Right lung (tissue), 5 donors: Measurements from ENCODE around the gene EYS. TPM values are rescaled to one million over a fixed set of nuclear protein-coding genes. Genes with fewer than 3 reads are reported as not detected.
"Not testable (repeated sequence)": the region's sequence is repeated elsewhere in the genome, so short reads cannot be mapped to it uniquely, and the experiment has no call there.

Experiments
- DNase-seq, 2 donors: peaks; one replicate each; pipeline ENCODE4 v3.0.0-alpha.2; 2013
- polyA plus RNA-seq, 5 donors: library from polyadenylated mRNA; unstranded; fragments of 120-200 nt; gene quantifications; one replicate each; pipeline versions ENCODE4 v1.2.1 to v1.2.3, GENCODE V29; 2013; ENCODE audit warnings: inconsistent platforms in 1 of 5, low replicate concordance in 1 of 5; ENCODE audit not compliant: insufficient read length in 5 of 5, insufficient read depth in 1 of 5

EYS gene
- polyA plus RNA-seq, 5 donors: 0.28 to 0.72 (median 0.54) TPM

- no peak for DNase-seq
Observed at GRCh38 chr6:63744810-63745209, 1962.2 kb downstream of the EYS start.

- DNase-seq: no peak
Observed at GRCh38 chr6:63743691-63744090, 1963.3 kb downstream of the EYS start.

- no peak for DNase-seq
Observed at GRCh38 chr6:63742060-63742459, 1965.0 kb downstream of the EYS start.

- no peak for DNase-seq
Observed at GRCh38 chr6:63740709-63741108, 1966.3 kb downstream of the EYS start.

DNA sequence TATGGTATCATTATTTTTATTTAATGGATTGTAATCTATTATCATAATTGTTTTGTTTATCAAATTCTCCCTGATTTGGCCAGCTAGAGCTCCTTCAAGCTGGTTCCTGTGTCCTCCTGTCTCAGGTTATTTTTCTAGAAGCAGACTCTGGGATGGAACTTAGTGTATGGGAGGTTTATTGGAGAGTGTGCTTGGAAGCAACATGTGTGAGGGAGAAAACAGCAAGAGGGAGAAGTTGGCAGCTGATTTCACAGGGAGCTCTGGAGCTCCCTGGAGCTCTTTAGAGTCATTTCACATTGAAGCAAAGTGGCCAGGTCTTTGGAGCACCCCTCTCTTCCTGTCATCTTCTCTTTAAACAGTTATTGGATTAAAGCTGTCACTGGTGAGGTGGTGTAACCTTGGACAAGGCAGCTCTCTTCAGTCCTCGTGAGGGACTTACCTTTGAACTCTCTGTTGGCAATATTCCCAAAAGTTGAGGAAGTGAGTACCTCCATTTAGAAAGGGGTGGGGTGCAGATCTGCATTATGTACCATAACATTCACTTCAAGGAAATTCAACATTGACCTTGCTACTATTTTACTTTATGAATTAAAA lies 1967.8 kb downstream of the EYS start:
- DNase-seq: no peak

DNA sequence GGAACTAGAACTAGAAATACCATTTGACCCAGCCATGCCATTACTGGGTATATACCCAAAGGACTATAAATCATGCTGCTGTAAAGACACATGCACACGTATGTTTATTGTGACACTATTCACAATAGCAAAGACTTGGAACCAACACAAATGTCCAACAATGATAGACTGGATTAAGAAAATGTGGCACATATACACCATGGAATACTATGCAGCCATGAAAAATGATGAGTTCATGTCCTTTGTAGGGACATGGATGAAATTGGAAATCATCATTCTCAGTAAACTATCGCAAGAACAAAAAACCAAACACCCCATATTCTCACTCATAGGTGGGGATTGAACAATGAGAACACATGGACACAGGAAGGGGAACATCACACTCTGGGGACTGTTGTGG lies 1968.8 kb downstream of the EYS start:
- not testable (repeated sequence) for DNase-seq

DNA sequence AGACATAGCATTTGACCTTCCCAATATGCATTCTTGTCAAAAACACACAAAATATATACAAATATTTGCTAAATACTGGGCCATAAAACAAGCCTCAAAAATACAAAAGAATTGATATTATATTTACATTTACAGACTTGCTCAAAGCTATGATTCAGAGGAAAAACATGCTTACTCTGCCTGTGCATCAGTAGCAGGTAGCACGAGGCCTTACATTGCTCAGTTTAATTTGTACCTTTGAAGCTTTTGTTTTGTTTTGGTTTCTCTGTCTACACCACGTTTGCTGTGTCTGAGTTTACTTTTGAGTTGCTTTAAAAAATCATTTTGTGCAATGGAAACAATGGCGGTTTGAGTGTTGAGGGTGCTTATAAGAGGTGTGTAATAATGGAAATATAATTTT lies 1972.1 kb downstream of the EYS start:
- DNase-seq: no peak

DNA sequence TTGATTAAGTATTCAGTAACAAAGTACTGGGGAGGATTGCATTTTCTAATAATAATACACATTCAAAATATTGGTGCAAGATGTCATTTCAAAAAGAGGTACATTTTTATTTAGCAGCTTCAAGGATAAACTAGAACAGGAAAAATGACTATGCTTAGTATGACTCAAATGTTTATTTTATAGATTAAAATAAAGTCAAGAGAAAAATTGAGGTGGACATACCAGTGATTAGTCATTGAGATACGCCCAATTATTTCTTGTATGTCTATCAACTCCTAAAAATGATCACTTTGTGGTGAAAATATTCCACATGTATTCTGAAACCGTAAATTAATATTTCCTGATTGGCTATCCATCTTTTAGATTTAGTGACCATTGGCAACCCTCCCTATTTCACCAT lies 1974.7 kb downstream of the EYS start:
- DNase-seq: no peak

GRCh38 chr6:63731930-63732329 lies 1975.1 kb downstream of the EYS start:
- no peak for DNase-seq

- DNase-seq: no peak
Observed at GRCh38 chr6:63730311-63730710, 1976.7 kb downstream of the EYS start.

DNA sequence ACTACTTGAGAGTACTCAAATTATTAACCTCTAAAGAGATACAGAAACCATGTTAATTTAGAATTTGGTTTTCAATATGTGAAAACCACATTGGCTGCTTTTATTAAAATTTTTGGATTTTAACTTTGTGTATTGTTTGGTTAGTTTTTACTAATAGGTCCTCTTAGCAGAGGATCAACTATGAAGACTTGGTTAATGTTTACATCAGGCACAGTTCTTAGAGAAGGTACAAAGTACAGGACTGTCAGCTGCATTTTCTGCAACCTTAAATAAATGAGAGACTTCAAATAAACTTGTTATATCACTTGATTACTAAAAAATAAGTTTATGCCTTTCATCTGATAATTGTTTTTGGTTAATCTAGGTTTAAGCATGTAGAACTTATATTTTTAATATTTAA lies 1982.3 kb downstream of the EYS start:
- DNase-seq: no peak

DNA sequence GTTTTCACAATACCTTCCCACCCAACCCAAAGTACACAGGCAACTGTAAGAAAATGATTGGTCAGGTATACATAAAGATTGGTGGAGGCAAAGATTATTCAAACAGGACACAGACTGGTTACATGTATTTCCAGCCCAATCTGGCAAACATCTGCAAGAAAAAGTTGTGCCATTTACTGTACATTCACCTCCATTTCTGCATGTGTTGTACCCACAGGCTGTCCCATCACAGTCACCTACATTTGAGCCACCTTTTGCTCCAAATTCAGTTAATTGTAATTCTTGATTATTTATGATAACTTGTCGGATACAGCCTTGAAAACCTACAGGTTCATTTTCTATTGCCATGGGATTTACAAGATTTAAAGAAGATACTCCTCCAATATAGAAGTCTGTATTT lies 1985.8 kb downstream of the EYS start:
- DNase-seq: no peak

GRCh38 chr6:63716169-63716568 lies 1990.9 kb downstream of the EYS start:
- DNase-seq: no peak

GRCh38 chr6:63714091-63714490 lies 1992.9 kb downstream of the EYS start:
- DNase-seq: no peak

DNA sequence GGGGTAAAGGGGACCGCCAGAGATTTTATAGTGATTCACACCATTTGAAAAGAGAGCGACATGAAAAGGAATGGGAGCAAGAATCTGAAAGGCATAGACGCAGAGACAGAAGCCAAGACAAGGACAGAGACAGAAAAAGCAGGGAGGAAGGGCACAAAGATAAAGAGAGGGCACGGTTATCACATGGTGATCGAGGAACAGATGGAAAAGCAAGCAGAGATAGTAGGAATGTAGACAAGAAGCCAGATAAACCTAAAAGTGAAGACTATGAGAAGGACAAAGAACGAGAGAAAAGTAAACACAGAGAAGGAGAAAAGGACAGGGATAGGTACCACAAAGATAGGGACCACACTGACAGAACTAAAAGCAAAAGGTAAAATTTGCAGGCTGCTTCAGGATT lies 1993.7 kb downstream of the EYS start:
- DNase-seq: no peak

GRCh38 chr6:63709148-63709547 lies 1997.9 kb downstream of the EYS start:
- DNase-seq: no peak

DNA sequence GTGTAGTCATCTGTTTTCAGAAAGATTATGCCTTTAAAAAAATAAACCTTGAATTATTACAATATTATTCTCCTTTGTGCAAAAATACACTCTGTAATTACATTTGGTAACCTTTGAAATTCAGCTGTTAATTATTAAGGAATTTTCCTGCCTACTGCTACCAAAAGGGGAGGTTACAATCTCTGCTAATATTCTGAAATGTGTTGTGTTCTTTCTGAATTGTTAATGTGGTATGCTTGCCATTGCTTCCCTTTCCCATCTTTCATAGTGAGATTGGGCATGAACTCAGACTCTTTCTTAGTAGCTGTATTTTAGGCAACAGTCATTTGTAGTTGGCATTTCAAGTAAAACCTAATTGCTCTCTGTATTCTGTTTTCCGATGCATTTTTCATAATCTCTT lies 1998.4 kb downstream of the EYS start:
- no peak for DNase-seq

GRCh38 chr6:63706630-63707029 lies 2000.4 kb downstream of the EYS start:
- DNase-seq: no peak

GRCh38 chr6:63705707-63706106 lies 2001.3 kb downstream of the EYS start:
- no peak for DNase-seq

DNA sequence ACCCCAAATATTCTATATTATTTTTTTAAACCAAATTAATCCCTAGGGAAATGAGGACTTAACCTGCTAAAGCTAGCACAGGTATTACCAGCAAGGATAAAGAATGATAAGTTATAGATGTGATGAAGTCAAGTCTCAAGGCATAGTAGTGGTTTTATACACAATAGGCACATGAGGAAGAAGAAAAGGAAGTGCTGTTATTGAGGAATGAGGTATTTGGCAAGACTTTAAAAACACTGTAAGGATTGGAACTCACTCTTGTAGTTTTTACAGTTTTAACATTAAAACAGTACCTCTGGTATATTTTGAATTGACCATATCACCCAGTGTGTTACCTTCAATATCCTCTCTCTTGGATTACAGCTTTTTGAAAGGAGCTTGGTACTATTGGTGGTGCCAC lies 2016.8 kb downstream of the EYS start:
- DNase-seq: no peak

DNA sequence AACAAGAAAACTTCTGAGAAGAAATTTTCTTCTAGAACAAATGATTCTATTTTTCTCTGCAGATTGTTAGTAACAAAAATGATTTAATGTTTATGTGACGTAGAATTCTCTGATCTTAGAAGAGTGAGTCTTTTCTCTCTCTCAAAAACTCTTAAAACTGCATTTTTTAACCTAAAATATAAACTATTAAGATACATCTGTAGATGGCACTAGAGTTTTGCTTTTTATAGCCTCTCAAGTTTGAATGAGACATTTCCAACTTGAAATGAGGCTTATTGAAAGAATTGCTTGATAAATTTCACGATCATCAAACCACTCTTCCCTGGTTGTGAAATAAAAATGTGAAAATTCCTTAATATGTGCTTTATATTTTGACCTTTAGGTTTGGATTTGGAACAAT lies 2017.6 kb downstream of the EYS start:
- no peak for DNase-seq

DNA sequence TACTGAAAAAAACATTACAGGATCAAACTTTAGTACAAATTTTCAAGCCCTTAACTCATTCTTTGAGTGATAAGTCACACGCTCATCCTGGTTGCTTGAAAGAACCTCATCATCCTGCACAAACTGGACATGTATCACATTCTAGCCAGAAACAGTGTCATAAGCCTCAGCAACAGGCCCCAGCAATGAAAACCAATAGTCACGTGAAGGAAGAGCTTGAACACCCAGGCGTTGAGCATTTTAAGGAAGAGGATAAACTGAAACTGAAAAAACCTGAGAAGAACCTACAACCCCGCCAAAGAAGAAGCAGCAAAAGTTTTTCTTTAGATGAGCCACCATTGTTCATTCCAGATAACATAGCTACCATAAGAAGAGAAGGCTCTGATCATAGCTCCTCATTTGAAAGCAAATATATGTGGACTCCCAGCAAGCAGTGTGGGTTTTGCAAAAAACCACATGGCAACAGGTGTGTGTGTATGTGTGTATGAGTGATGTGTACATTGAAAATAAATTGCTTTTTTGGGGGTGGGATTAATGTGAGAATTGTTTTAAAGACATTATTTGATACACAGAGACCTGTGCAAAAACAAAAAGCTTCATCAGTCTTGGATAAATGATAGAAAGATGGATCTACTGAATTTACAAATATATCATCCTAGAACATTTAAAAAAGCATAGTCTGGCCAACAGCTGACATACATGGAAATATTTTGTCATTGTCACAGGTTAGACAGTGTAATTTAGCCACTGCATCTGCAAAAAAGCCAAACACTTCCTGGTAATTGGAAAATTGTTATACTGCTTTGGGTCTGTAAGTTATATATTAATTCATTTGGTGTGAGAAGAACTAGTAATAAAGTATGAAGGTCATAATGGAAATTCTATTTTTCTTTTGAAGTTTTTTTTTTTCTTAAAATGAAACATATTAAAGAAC lies 2021.3 kb downstream of the EYS start:
- DNase-seq: no peak

GRCh38 chr6:63683071-63683603 lies 2023.9 kb downstream of the EYS start:
- no peak for DNase-seq
